HG02870 (cell line): Measurements from ENCODE around the gene ASTN1.
A peak's percentile ranks its signal among the peaks of the same experiment; 100 is the strongest.

Source experiments
- ATAC-seq: cut with Tn5 transposase; IDR thresholded peaks from one replicate; pipeline ENCODE4 v1.9.1; 2021; ENCODE audit warnings: mild to moderate bottlenecking, moderate library complexity; ENCODE audit not compliant: unreplicated experiment

Gene ASTN1

GRCh38 chr1:176996456-176997090, 167.9 kb downstream of the ASTN1 start:
- no peak for ATAC-seq

GRCh38 chr1:176994931-176995596, 169.4 kb downstream of the ASTN1 start:
- ATAC-seq: no peak

GRCh38 chr1:176993587-176993986, 170.9 kb downstream of the ASTN1 start:
- ATAC-seq: no peak

- ATAC-seq: no peak
Measured at GRCh38 chr1:176989754-176990153, 174.8 kb downstream of the ASTN1 start.

- no peak for ATAC-seq
Measured at GRCh38 chr1:176989023-176989422, 175.5 kb downstream of the ASTN1 start.

- ATAC-seq: no peak
Measured at GRCh38 chr1:176987016-176987415, 177.5 kb downstream of the ASTN1 start.

GRCh38 chr1:176983731-176984130, 180.8 kb downstream of the ASTN1 start:
- ATAC-seq: no peak

GRCh38 chr1:176976771-176977170, 187.7 kb downstream of the ASTN1 start:
- no peak for ATAC-seq

- no peak for ATAC-seq
Measured at GRCh38 chr1:176976225-176976624, 188.3 kb downstream of the ASTN1 start.

- ATAC-seq: no peak
Measured at GRCh38 chr1:176964687-176965086, 199.8 kb downstream of the ASTN1 start.

- no peak for ATAC-seq
Measured at GRCh38 chr1:176963181-176963580, 201.3 kb downstream of the ASTN1 start.

- ATAC-seq: no peak
Measured at GRCh38 chr1:176961678-176962077, 202.8 kb downstream of the ASTN1 start.

GRCh38 chr1:176959191-176959820, 205.2 kb downstream of the ASTN1 start:
- no peak for ATAC-seq

GRCh38 chr1:176957603-176958002, 206.9 kb downstream of the ASTN1 start:
- no peak for ATAC-seq

GRCh38 chr1:176954242-176954641, 210.3 kb downstream of the ASTN1 start:
- ATAC-seq: no peak

GRCh38 chr1:176950736-176951324, 213.7 kb downstream of the ASTN1 start:
- no peak for ATAC-seq

- peak; percentile 65 for ATAC-seq
Measured at GRCh38 chr1:176949033-176949662, 215.4 kb downstream of the ASTN1 start.

- no peak for ATAC-seq
Measured at GRCh38 chr1:176944606-176945005, 219.9 kb downstream of the ASTN1 start.

- ATAC-seq: no peak
Measured at GRCh38 chr1:176943783-176944182, 220.7 kb downstream of the ASTN1 start.

- ATAC-seq: no peak
Measured at GRCh38 chr1:176942346-176942745, 222.2 kb downstream of the ASTN1 start.

- no peak for ATAC-seq
Measured at GRCh38 chr1:176939993-176940392, 224.5 kb downstream of the ASTN1 start.
